K562 treated with DMSO at 1 percent for 48 hours (cell line): ENCODE data around the gene RIT2. TPM values are rescaled to one million over a fixed set of nuclear protein-coding genes. Genes with fewer than 3 reads are reported as not detected.

Source experiments
- total RNA-seq: library from RNA; unstranded; fragments of 300-600 nt; gene quantifications from 2 replicates; pipeline ENCODE4 v1.2.3, GENCODE V29; 2022; ENCODE audit warnings: low replicate concordance; ENCODE audit errors: extremely low read depth

RIT2 gene
- total RNA-seq = not detected in 2 replicates

GRCh38 chr18:43115076-43115921 lies at the start of gene RIT2:
RIT2 (minus strand) TSS chr18:43115685.

Other genes starting within 250 kb of the RIT2 start
- not detected in 2 replicates for gene SYT4, start 161.8 kb upstream of the RIT2 start, total RNA-seq